Measurements from ENCODE around the gene FOXF1.

GRCh38 chr16:86517033-86517432 lies 6.7 kb downstream of the FOXF1 start:
- TF ChIP-seq CTCF (IDR thresholded peaks at IDR 0.05), result no peak
- no peak for TF ChIP-seq POLR2A (IDR thresholded peaks at IDR 0.05)
